Testis (tissue), 5 donors: ENCODE results near the gene COQ2. TPM values are rescaled to one million over a fixed set of nuclear protein-coding genes. Genes with fewer than 3 reads are reported as not detected.

Source experiments
- DNase-seq: peaks from one replicate; pipeline ENCODE4 v3.0.0-alpha.2; 2019
- H3K27ac ChIP-seq, 2 donors: fragments of 200-600 bp; sonication (generic); one replicate each; pipeline ENCODE4 v1.5.1; 2019
- H3K27me3 ChIP-seq: fragments of 200-600 bp; sonication (generic); one replicate; pipeline ENCODE4 v1.5.1; 2019
- H3K36me3 ChIP-seq: fragments of 200-600 bp; sonication (generic); one replicate; pipeline ENCODE4 v1.5.1; 2017; ENCODE audit warnings: low read depth; ENCODE audit errors: missing control alignments
- H3K4me1 ChIP-seq: fragments of 200-600 bp; sonication (generic); one replicate; pipeline ENCODE4 v1.5.1; 2019
- H3K4me3 ChIP-seq, 2 donors: fragments of 200-600 bp; sonication (generic); one replicate each; pipeline ENCODE4 v1.5.1; 2017 to 2019
- H3K9me3 ChIP-seq: fragments of 200-600 bp; sonication (generic); one replicate; pipeline ENCODE4 v1.5.1; 2017
- CTCF ChIP-seq, 3 experiments: fragments of 450-650 bp in 2 of 3; fragments of 200-600 bp in 1 of 3; sonication (generic) in 1 of 3; IDR thresholded peaks; one replicate each; pipeline ENCODE4 v1.5.1; 2016 to 2019; ENCODE audit warnings: antibody characterized with exemption in 3 of 3, mild to moderate bottlenecking in 2 of 3, moderate library complexity in 1 of 3
- POLR2A ChIP-seq: fragments of 450-650 bp; IDR thresholded peaks from one replicate; pipeline ENCODE4 v1.6.1; 2017; ENCODE audit warnings: antibody characterized with exemption, mild to moderate bottlenecking, moderate library complexity
- WGBS, 2 donors: methylation state at CpG; one replicate each; pipeline ENCODE4 v1.1.5; 2018; 5-methylcytosine and 5-hydroxymethylcytosine counted together
- intact Hi-C: fragments of 100-400 bp; cut with DNase I; formaldehyde crosslinking; loops from one replicate; pipeline ENCODE4 v1.15.1; 2023; ENCODE audit warnings: low total_unique reads
- long read RNA-seq, 2 donors: transcript quantifications; one replicate each; lab custom pipeline, GENCODE V29; 2026
- polyA plus RNA-seq: library from polyadenylated mRNA; stranded (reverse); fragments of 350-450 nt; fragmentation: Illumina TruSeq; extraction: RNeasy Lipid Tissue Mini Kit (QIAGEN cat#74804); gene quantifications from one replicate; pipeline ENCODE4 v1.2.3, GENCODE V29; 2014; ENCODE audit warnings: low read depth, low replicate concordance; ENCODE audit not compliant: insufficient read depth
- total RNA-seq, 2 donors: library from RNA; depleted of rRNA; stranded (reverse); fragments of >200 nt; gene quantifications; one replicate each; pipeline ENCODE4 v1.2.3, GENCODE V29; 2016

Gene COQ2
- total RNA-seq (10 to 100 TPM; 18.8 to 19.4 TPM), polyA plus RNA-seq (9.5 TPM)
- long read RNA-seq, donor 1, transcript COQ2-206 (7 exons, 1,641 nt) = major isoform, 11 of 20 reads
- long read RNA-seq, donor 1, partial matches to known transcripts = 9 of 20 reads
- long read RNA-seq, donor 1, other reads (novel, unspliced or antisense) = 0 of 20 reads
- long read RNA-seq, donor 2, transcript COQ2-206 (7 exons, 1,641 nt) = major isoform, 10 of 10 reads
- long read RNA-seq, donor 2, partial matches to known transcripts = 0 of 10 reads
- long read RNA-seq, donor 2, other reads (novel, unspliced or antisense) = 0 of 10 reads

- peak; percentile 96 for DNase-seq
- intact Hi-C loops = loop anchor here (10.0 kb wide), 1 partner anchor 830 kb away; no protein-coding TSS in a partner anchor
- peak within 1 kb of the TSS; percentile 79 to 81 for H3K4me3 ChIP-seq
- peaks cover 12% of the 10 kb centered on the region for H3K4me1 ChIP-seq
- H3K9me3 ChIP-seq = no peaks in the 10 kb centered on the region
- peak within 1 kb of the TSS; percentile 86 to 97 for H3K27ac ChIP-seq
- TF ChIP-seq POLR2A (peak; percentile 69), CTCF (IDR thresholded peaks at IDR 0.05) (peak in 2 of 3 experiments; percentile 34 to 58)
- no peaks in the 10 kb centered on the region for H3K27me3 ChIP-seq
- 0 to 1% methylated on average over 18 to 64 of the region's 76 CpGs for WGBS, 2 donors
- H3K36me3 ChIP-seq = no peaks in the 10 kb centered on the region
Observed at GRCh38 chr4:83284193-83285054, at the start of gene COQ2. Gene COQ2 (minus strand): TSS chr4:83284798. CDS start chr4:83284764, 34 bp downstream.

DNA sequence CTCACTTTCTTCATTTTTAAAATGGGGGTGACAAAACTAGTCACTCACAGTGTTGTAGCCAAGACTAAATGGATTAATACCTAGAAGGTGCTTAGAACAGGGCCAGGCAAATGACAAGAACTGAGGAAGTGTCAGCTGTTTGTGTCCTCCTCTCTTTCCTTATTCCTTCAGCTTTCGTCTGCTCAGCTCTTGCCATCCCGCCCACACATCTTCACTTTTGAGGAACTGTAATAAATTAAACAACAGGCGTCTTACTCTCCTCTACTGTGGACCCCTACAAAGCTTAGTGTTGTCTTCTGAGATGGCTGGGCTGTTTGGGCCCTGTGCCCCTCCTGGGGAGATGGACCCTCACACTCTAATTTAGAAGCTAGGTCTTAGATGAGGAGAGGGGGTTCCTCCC is 47.4 kb upstream of the COQ2 start:
- no peaks in the 10 kb centered on the region for H3K36me3 ChIP-seq
- H3K4me3 ChIP-seq = no peak overlapping the region
- no peaks in the 10 kb centered on the region for H3K27me3 ChIP-seq
- intact Hi-C loops = no loop called here
- H3K9me3 ChIP-seq = no peaks in the 10 kb centered on the region
- 53 to 55% methylated on average over 3 of the region's 3 CpGs for WGBS, 2 donors
- TF ChIP-seq CTCF (IDR thresholded peaks at IDR 0.05) (no peak), POLR2A (no peak)
- peaks cover 11% of the 10 kb centered on the region for H3K4me1 ChIP-seq
- DNase-seq = no peak
- no peak overlapping the region for H3K27ac ChIP-seq

- 77 to 88% methylated on average over 5 of the region's 5 CpGs for WGBS, 2 donors
- no peak overlapping the region for H3K4me3 ChIP-seq
- intact Hi-C loops = no loop called here
- H3K36me3 ChIP-seq = no peaks in the 10 kb centered on the region
- no peak for DNase-seq
- TF ChIP-seq POLR2A (no peak), CTCF (IDR thresholded peaks at IDR 0.05) (no peak)
- H3K27ac ChIP-seq = no peak overlapping the region
- no peaks in the 10 kb centered on the region for H3K27me3 ChIP-seq
- peaks cover under 1% of the 10 kb centered on the region for H3K4me1 ChIP-seq
- H3K9me3 ChIP-seq = no peaks in the 10 kb centered on the region
Observed at GRCh38 chr4:83329521-83330110, 45.0 kb upstream of the COQ2 start.

GRCh38 chr4:83328521-83329187 is 44.1 kb upstream of the COQ2 start:
- H3K36me3 ChIP-seq = no peaks in the 10 kb centered on the region
- H3K27me3 ChIP-seq = no peaks in the 10 kb centered on the region
- H3K9me3 ChIP-seq = no peaks in the 10 kb centered on the region
- WGBS, 2 donors = 49 to 51% methylated on average over 7 of the region's 7 CpGs
- H3K4me1 ChIP-seq = no peaks in the 10 kb centered on the region
- H3K4me3 ChIP-seq = no peak overlapping the region
- no peak for DNase-seq
- no peak overlapping the region for H3K27ac ChIP-seq
- intact Hi-C loops = no loop called here
- TF ChIP-seq CTCF (IDR thresholded peaks at IDR 0.05) (no peak), POLR2A (no peak)
